GM12891 (cell line): ENCODE results near the gene TMEM242.

Experiments
- DNase-seq: peaks from one replicate; pipeline ENCODE4 v3.0.0; 2011; ENCODE audit warnings: low spot score; ENCODE audit not compliant: insufficient read length
- FAIRE-seq: peaks from 2 replicates; lab custom pipeline; 2011; peaks lifted over from hg19 to GRCh38; lab: Jason Lieb, UNC
- PAX5 ChIP-seq: IDR thresholded peaks from 2 replicates; pipeline ENCODE4 v1.6.1; 2011; ENCODE audit warnings: low read length, moderate library complexity, mild to moderate bottlenecking; ENCODE audit not compliant: insufficient read depth, severe bottlenecking
- POLR2A ChIP-seq: IDR thresholded peaks from 2 replicates; pipeline ENCODE4 v1.6.1; 2011; ENCODE audit warnings: low read depth, low read length, control low read depth
- POLR2AphosphoS5 ChIP-seq: IDR thresholded peaks from 2 replicates; pipeline ENCODE4 v1.6.1; 2011; ENCODE audit warnings: low read depth, low read length, control low read depth
- POU2F2 ChIP-seq: IDR thresholded peaks from 2 replicates; pipeline ENCODE4 v1.6.1; 2011; ENCODE audit warnings: low read depth, mild to moderate bottlenecking, control low read depth, low read length, moderate library complexity
- SPI1 ChIP-seq: IDR thresholded peaks from 2 replicates; pipeline ENCODE4 v1.6.1; 2011; ENCODE audit warnings: low read depth, low read length, control low read depth
- TAF1 ChIP-seq: IDR thresholded peaks from 2 replicates; pipeline ENCODE4 v1.6.1; 2011; ENCODE audit warnings: low read depth, low read length, control low read depth

Gene TMEM242

GRCh38 chr6:157283900-157284737, 39.2 kb downstream of the TMEM242 start:
- FAIRE-seq (no peak), DNase-seq (no peak)
- TF ChIP-seq POU2F2 (no peak), POLR2A (no peak), POLR2AphosphoS5 (no peak), TAF1 (no peak), PAX5 (no peak), SPI1 (no peak)

- DNase-seq = no peak
- TF ChIP-seq TAF1 (no peak), POLR2AphosphoS5 (no peak), POU2F2 (no peak), POLR2A (no peak), PAX5 (no peak), SPI1 (no peak)
- FAIRE-seq = no peak
Measured at GRCh38 chr6:157283330-157283898, 39.9 kb downstream of the TMEM242 start.

- DNase-seq (no peak), FAIRE-seq (no peak)
- no peak for TF ChIP-seq TAF1
- no peak for TF ChIP-seq PAX5
- TF ChIP-seq POLR2A = no peak
- no peak for TF ChIP-seq POLR2AphosphoS5
- no peak for TF ChIP-seq POU2F2
- TF ChIP-seq SPI1 = no peak
Measured at GRCh38 chr6:157282284-157282683, 41.0 kb downstream of the TMEM242 start.

GRCh38 chr6:157281570-157281969, 41.7 kb downstream of the TMEM242 start:
- FAIRE-seq (no peak), DNase-seq (no peak)
- no peak for TF ChIP-seq POU2F2
- TF ChIP-seq POLR2A = no peak
- no peak for TF ChIP-seq POLR2AphosphoS5
- TF ChIP-seq TAF1 = no peak
- TF ChIP-seq SPI1 = no peak
- TF ChIP-seq PAX5 = no peak

GRCh38 chr6:157280947-157281346, 42.4 kb downstream of the TMEM242 start:
- no peak for TF ChIP-seq POLR2A
- no peak for TF ChIP-seq POLR2AphosphoS5
- no peak for TF ChIP-seq PAX5
- no peak for TF ChIP-seq SPI1
- TF ChIP-seq TAF1 = no peak
- TF ChIP-seq POU2F2 = no peak
- FAIRE-seq = no peak

GRCh38 chr6:157280157-157280556, 43.2 kb downstream of the TMEM242 start:
- TF ChIP-seq SPI1 (no peak), POU2F2 (no peak)
- FAIRE-seq (no peak), DNase-seq (no peak)

More at GRCh38 chr6:157280947-157281346, 42.4 kb downstream of the TMEM242 start:
- DNase-seq = no peak

GRCh38 chr6:157278171-157278570, 45.1 kb downstream of the TMEM242 start:
- DNase-seq (no peak), FAIRE-seq (no peak)
- TF ChIP-seq TAF1 (no peak), POLR2A (no peak), POU2F2 (no peak), SPI1 (no peak), POLR2AphosphoS5 (no peak), PAX5 (no peak)

- DNase-seq (no peak), FAIRE-seq (no peak)
- TF ChIP-seq SPI1 (no peak), PAX5 (no peak), POLR2A (no peak), TAF1 (no peak), POLR2AphosphoS5 (no peak), POU2F2 (no peak)
Measured at GRCh38 chr6:157276731-157277130, 46.6 kb downstream of the TMEM242 start.

- no peak for FAIRE-seq
- TF ChIP-seq PAX5 = no peak
- TF ChIP-seq SPI1 = no peak
- TF ChIP-seq POLR2A = no peak
- TF ChIP-seq POU2F2 = no peak
- DNase-seq = no peak
Measured at GRCh38 chr6:157276134-157276532, 47.2 kb downstream of the TMEM242 start.
